ENCODE measurements around the gene GRAMD1A.
"Not testable (repeated sequence)": the region's sequence is repeated elsewhere in the genome, so short reads cannot be mapped to it uniquely, and the experiment has no call there.

Gene GRAMD1A

GRCh38 chr19:35021016-35021415, 20.9 kb downstream of the GRAMD1A start:
- no peak for DNase-seq (ENCODE audit: low read depth)

- no peak for DNase-seq (ENCODE audit: low read depth)
Measured at GRCh38 chr19:35021596-35021995, 21.5 kb downstream of the GRAMD1A start.

GRCh38 chr19:35022460-35022859, 22.3 kb downstream of the GRAMD1A start:
- DNase-seq (ENCODE audit: low read depth), result no peak

GRCh38 chr19:35023428-35023827, 23.3 kb downstream of the GRAMD1A start:
- no peak for DNase-seq (ENCODE audit: low read depth)

- DNase-seq (ENCODE audit: low read depth), result no peak
Measured at GRCh38 chr19:35024095-35024494, 24.0 kb downstream of the GRAMD1A start.

- no peak for DNase-seq (ENCODE audit: low read depth)
Measured at GRCh38 chr19:35025969-35026368, 25.8 kb downstream of the GRAMD1A start.

GRCh38 chr19:35026418-35026817, 26.3 kb downstream of the GRAMD1A start:
- DNase-seq (ENCODE audit: low read depth), result no peak

- DNase-seq (ENCODE audit: low read depth), result no peak
Measured at GRCh38 chr19:35027009-35027408, 26.9 kb downstream of the GRAMD1A start.

- DNase-seq (ENCODE audit: low read depth), result peak; percentile 68
Measured at GRCh38 chr19:35027851-35028599, 27.9 kb downstream of the GRAMD1A start.

- not testable (repeated sequence) for DNase-seq (ENCODE audit: low read depth)
Measured at GRCh38 chr19:35028600-35028885, 28.4 kb downstream of the GRAMD1A start.

- DNase-seq (ENCODE audit: low read depth), result not testable (repeated sequence)
Measured at GRCh38 chr19:35029275-35029736, 29.2 kb downstream of the GRAMD1A start.

GRCh38 chr19:35029737-35030256, 29.7 kb downstream of the GRAMD1A start:
- no peak for DNase-seq (ENCODE audit: low read depth)

GRCh38 chr19:35030257-35031071, 30.3 kb downstream of the GRAMD1A start, which contains the start of gene SCN1B:
TSS of gene SCN1B (plus strand) at chr19:35030470. CDS start at chr19:35030821, 351 bp downstream.
- DNase-seq (ENCODE audit: low read depth), result peak; percentile 70

GRCh38 chr19:35031072-35031881, 31.2 kb downstream of the GRAMD1A start:
- DNase-seq (ENCODE audit: low read depth), result peak; percentile 23

- DNase-seq (ENCODE audit: low read depth), result no peak
Measured at GRCh38 chr19:35032356-35032865, 32.3 kb downstream of the GRAMD1A start.

- DNase-seq (ENCODE audit: low read depth), result no peak
Measured at GRCh38 chr19:35033067-35034004, 33.2 kb downstream of the GRAMD1A start.

GRCh38 chr19:35034005-35034502, 33.9 kb downstream of the GRAMD1A start:
- no peak for DNase-seq (ENCODE audit: low read depth)

GRCh38 chr19:35034588-35035382, 34.7 kb downstream of the GRAMD1A start:
- no peak for DNase-seq (ENCODE audit: low read depth)

GRCh38 chr19:35037716-35038622, 37.8 kb downstream of the GRAMD1A start:
- DNase-seq (ENCODE audit: low read depth), result peak; percentile 30

All from fibroblast of gingiva (primary cell).